Osteoblast (primary cell): ENCODE measurements around the gene TMEM179B. TPM values are rescaled to one million over a fixed set of nuclear protein-coding genes. Genes with fewer than 3 reads are reported as not detected.
"Not testable (repeated sequence)": the region's sequence is repeated elsewhere in the genome, so short reads cannot be mapped to it uniquely, and the experiment has no call there.

Experiments
- DNase-seq: peaks from one replicate; pipeline ENCODE4 v3.0.0; 2011; ENCODE audit warnings: low spot score, mixed read lengths; ENCODE audit not compliant: insufficient read length; ENCODE audit errors: missing footprints
- H2AFZ ChIP-seq: 2 replicates; pipeline ENCODE4 v1.6.0; 2011; ENCODE audit warnings: mild to moderate bottlenecking, low read length
- H3K27ac ChIP-seq: 2 replicates; pipeline ENCODE4 v1.5.1; 2011; ENCODE audit warnings: mild to moderate bottlenecking, low read depth, low read length, moderate library complexity
- H3K27me3 ChIP-seq: 2 replicates; pipeline ENCODE4 v1.6.0; 2012; ENCODE audit warnings: mild to moderate bottlenecking, control low read depth, inconsistent platforms, low read length, moderate library complexity; ENCODE audit not compliant: insufficient read depth
- H3K36me3 ChIP-seq: 2 replicates; pipeline ENCODE4 v1.5.1; 2011; ENCODE audit warnings: mild to moderate bottlenecking, low read length, control low read depth, moderate library complexity; ENCODE audit not compliant: insufficient read depth
- H3K4me1 ChIP-seq: 2 replicates; pipeline ENCODE4 v1.5.1; 2011; ENCODE audit warnings: mild to moderate bottlenecking, low read length, control low read depth, moderate library complexity; ENCODE audit not compliant: insufficient read depth
- H3K4me2 ChIP-seq: 2 replicates; pipeline ENCODE4 v1.6.0; 2011; ENCODE audit warnings: mild to moderate bottlenecking, low read length; ENCODE audit not compliant: insufficient read depth
- H3K4me3 ChIP-seq: fragments of 200-600 bp; sonication (generic); 3 replicates; pipeline ENCODE4 v1.5.1; 2012; ENCODE audit warnings: mild to moderate bottlenecking, low read length, inconsistent platforms; ENCODE audit not compliant: insufficient read depth
- H3K79me2 ChIP-seq: 2 replicates; pipeline ENCODE4 v1.6.0; 2012; ENCODE audit warnings: mild to moderate bottlenecking, low read length, control low read depth, inconsistent platforms; ENCODE audit not compliant: insufficient read depth
- H3K9me3 ChIP-seq: 2 replicates; pipeline ENCODE4 v1.5.1; 2011; ENCODE audit warnings: low read depth, low read length, control low read depth
- H4K20me1 ChIP-seq: 2 replicates; pipeline ENCODE4 v1.6.0; 2012; ENCODE audit warnings: mild to moderate bottlenecking, low read length, control low read depth; ENCODE audit not compliant: insufficient read depth
- CTCF ChIP-seq: IDR thresholded peaks from 2 replicates; pipeline ENCODE4 v1.5.1; 2011; ENCODE audit warnings: mild to moderate bottlenecking, low read depth, low read length, moderate library complexity; ENCODE audit errors: extremely low read depth
- total RNA-seq: library from RNA; depleted of rRNA; stranded (reverse); fragments of >200 nt; gene quantifications from 2 replicates; pipeline ENCODE4 v1.2.3, GENCODE V29; 2012

The TMEM179B gene
- total RNA-seq, 1 donor = 51.4 TPM

- TF ChIP-seq CTCF = no peak
- Histone ChIP-seq H3K4me1 (peaks cover 4% of the 10 kb centered on the region), H3K27ac (no peak overlapping the region), H3K4me2 (no peak overlapping the region), H3K79me2 (no peaks in the 10 kb centered on the region), H3K4me3 (no peak overlapping the region), H3K36me3 (peaks cover 26% of the 10 kb centered on the region), H4K20me1 (no peaks in the 10 kb centered on the region), H2AFZ (no peak overlapping the region), H3K9me3 (no peaks in the 10 kb centered on the region), H3K27me3 (no peaks in the 10 kb centered on the region)
- DNase-seq = no peak
Measured at GRCh38 chr11:62811659-62812058, 24.5 kb downstream of the TMEM179B start.

- no peaks in the 10 kb centered on the region for H3K4me1 ChIP-seq
- no peak overlapping the region for H3K27ac ChIP-seq
- H2AFZ ChIP-seq = no peak overlapping the region
- peaks cover 58% of the 10 kb centered on the region for H3K36me3 ChIP-seq
- H3K4me2 ChIP-seq = no peak overlapping the region
- no peaks in the 10 kb centered on the region for H4K20me1 ChIP-seq
- no peak overlapping the region for H3K4me3 ChIP-seq
- no peak for TF ChIP-seq CTCF
- no peak for DNase-seq
- no peaks in the 10 kb centered on the region for H3K79me2 ChIP-seq
- H3K27me3 ChIP-seq = no peaks in the 10 kb centered on the region
- H3K9me3 ChIP-seq = no peaks in the 10 kb centered on the region
Measured at GRCh38 chr11:62816557-62816956, 29.4 kb downstream of the TMEM179B start.

DNA sequence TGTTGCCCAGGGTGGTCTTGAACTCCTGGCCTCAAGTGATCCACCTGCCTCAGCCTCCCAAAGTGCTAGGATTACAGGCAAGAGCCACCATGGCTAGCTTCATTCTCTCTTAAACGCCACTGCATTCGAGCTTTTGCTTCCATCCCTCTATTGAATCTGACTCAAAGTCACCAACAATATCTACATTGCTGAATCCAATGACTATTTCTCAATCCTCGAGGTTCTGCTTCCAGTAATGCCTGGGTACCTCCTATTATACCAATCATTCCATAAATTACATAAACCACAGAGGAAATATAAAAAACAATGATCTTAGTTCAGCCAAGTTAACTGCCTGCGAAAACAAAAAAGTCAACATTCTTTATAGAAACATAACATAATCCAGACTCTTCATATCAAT lies 29.9 kb downstream of the TMEM179B start:
- Histone ChIP-seq H2AFZ (no peak overlapping the region), H3K9me3 (no peaks in the 10 kb centered on the region), H3K4me2 (no peak overlapping the region), H3K27ac (no peak overlapping the region), H3K36me3 (peaks cover 61% of the 10 kb centered on the region), H3K79me2 (no peaks in the 10 kb centered on the region), H3K27me3 (no peaks in the 10 kb centered on the region), H4K20me1 (no peaks in the 10 kb centered on the region), H3K4me3 (no peak overlapping the region), H3K4me1 (no peaks in the 10 kb centered on the region)
- no peak for DNase-seq
- TF ChIP-seq CTCF = no peak

DNA sequence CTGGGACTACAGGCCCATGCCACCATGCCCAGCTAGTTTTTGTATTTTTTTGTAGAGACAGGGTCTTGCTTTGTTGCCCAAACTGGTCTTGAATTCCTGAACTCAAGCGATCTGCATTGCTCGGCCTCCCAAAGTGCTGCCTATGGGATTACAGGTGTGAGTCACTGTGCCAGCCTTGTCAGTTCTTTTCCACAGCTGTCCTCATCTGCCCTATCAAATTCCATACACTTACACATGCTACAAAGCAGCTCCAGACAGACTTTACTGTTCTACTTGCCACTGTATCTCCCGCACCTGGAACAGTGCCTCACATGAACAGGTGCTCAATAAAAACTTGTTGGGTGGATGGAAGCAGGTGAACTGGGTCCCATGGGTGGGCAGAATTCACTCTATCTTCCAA lies 36.5 kb downstream of the TMEM179B start:
- peaks cover 81% of the 10 kb centered on the region for H3K36me3 ChIP-seq
- H4K20me1 ChIP-seq = peaks cover 6% of the 10 kb centered on the region
- H3K4me1 ChIP-seq = no peaks in the 10 kb centered on the region
- peaks cover 23% of the 10 kb centered on the region for H3K79me2 ChIP-seq
- no peak for DNase-seq
- H3K27ac ChIP-seq = no peak overlapping the region
- no peaks in the 10 kb centered on the region for H3K9me3 ChIP-seq
- H3K27me3 ChIP-seq = no peaks in the 10 kb centered on the region
- no peak overlapping the region for H3K4me3 ChIP-seq
- no peak overlapping the region for H3K4me2 ChIP-seq
- no peak overlapping the region for H2AFZ ChIP-seq
- TF ChIP-seq CTCF = no peak

DNA sequence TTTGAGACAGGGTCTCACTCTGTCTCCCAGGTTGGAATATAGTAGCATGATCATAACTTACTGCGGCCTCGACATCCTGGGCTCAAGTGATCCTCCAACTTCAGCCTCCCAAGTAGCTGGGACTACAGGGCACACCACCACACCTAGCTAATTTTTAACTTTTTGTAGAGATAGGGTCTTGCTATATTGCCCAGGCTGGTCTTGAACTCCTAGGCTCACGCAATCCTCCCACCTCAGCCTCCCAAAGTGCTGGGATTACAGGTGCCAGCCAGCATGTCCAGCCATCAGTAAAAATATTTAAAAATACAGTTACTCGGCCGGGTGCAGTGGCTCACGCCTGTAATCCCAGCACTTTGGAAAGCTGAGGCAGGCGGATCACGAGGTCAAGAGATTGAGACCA lies 40.9 kb downstream of the TMEM179B start:
- H3K4me1 ChIP-seq, H2AFZ ChIP-seq, H3K9me3 ChIP-seq, H3K4me3 ChIP-seq, H3K27me3 ChIP-seq, H3K4me2 ChIP-seq, H3K27ac ChIP-seq, DNase-seq: not testable (repeated sequence)
- peaks cover 57% of the 10 kb centered on the region for H3K79me2 ChIP-seq
- H4K20me1 ChIP-seq = peaks cover 26% of the 10 kb centered on the region
- H3K36me3 ChIP-seq = peaks cover 58% of the 10 kb centered on the region
